Loucy (cell line): ENCODE data around the gene APEX2.

ENCODE experiments used
- CTCF ChIP-seq: fragments of 200-600 bp; sonication (generic); conservative IDR thresholded peaks from 2 replicates; pipeline ENCODE4 v1.5.1; 2014; ENCODE audit warnings: mild to moderate bottlenecking, antibody characterized with exemption, low read length
- EZH2phosphoT487 ChIP-seq: fragments of 200-600 bp; IDR thresholded peaks from 2 replicates; pipeline ENCODE4 v1.6.1; 2018; ENCODE audit warnings: antibody characterized with exemption, mild to moderate bottlenecking, moderate library complexity, borderline replicate concordance

- TF ChIP-seq EZH2phosphoT487 (no peak), CTCF (no peak)
Measured at GRCh38 chrX:54980334-54980733, 19.8 kb upstream of the APEX2 start.
